ENCODE results near the gene C6orf118.

The C6orf118 gene

DNA sequence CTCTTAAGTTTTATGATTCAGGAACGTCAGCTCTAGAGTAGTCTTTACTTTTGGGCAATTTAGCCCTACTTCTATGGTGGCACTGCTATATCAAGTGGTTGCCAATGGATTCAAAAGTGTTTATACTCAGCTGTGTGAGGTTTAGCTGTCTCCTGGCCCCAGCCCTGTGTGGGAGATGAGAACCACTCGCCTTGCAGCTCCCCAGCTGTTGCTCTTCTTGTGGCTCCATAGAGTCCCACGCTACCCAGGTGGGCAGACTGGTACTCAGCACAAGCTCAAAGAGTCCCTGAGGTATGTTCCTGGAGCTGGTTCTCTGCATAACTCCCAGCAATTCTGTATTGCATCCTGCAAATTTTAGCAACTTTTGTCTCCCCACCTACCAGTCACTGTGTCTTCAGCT is 59.6 kb downstream of the C6orf118 start:
- TF ChIP-seq, protein P1, sequence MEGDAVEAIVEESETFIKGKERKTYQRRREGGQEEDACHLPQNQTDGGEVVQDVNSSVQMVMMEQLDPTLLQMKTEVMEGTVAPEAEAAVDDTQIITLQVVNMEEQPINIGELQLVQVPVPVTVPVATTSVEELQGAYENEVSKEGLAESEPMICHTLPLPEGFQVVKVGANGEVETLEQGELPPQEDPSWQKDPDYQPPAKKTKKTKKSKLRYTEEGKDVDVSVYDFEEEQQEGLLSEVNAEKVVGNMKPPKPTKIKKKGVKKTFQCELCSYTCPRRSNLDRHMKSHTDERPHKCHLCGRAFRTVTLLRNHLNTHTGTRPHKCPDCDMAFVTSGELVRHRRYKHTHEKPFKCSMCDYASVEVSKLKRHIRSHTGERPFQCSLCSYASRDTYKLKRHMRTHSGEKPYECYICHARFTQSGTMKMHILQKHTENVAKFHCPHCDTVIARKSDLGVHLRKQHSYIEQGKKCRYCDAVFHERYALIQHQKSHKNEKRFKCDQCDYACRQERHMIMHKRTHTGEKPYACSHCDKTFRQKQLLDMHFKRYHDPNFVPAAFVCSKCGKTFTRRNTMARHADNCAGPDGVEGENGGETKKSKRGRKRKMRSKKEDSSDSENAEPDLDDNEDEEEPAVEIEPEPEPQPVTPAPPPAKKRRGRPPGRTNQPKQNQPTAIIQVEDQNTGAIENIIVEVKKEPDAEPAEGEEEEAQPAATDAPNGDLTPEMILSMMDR (IDR thresholded peaks at IDR 0.05; ENCODE audit: borderline replicate concordance, control extremely low read depth, extremely low read depth, insufficient read depth, missing control alignments): no peak
- in situ Hi-C loops (cut with MboI; ENCODE audit: low sequenced_read_pairs, unreplicated experiment): no loop called here
- no peak for DNase-seq (ENCODE audit: low spot score)

DNA sequence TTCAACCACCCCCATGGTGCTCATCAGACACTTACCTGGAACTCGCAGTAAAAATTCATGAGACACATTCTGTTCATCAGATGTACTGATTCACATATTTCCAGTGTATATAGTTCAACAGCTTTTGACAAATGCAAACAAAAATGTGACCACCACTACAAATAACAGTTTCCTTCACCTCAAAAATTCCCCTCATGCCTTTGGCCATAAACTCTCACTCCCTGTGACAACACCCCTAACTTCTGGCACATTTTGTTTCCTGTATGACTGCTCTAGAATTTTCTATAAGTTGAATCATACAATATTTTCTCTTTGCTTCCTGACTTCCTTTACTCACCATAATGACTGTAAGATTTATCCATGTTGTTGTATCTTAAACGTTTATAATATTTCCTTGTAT is 63.7 kb downstream of the C6orf118 start:
- in situ Hi-C loops (cut with MboI; ENCODE audit: low sequenced_read_pairs, unreplicated experiment): no loop called here
- TF ChIP-seq, protein P1 (IDR thresholded peaks at IDR 0.05; ENCODE audit: borderline replicate concordance, control extremely low read depth, extremely low read depth, insufficient read depth, missing control alignments): no peak
- no peak for DNase-seq (ENCODE audit: low spot score)

- TF ChIP-seq, protein P1 (IDR thresholded peaks at IDR 0.05; ENCODE audit: borderline replicate concordance, control extremely low read depth, extremely low read depth, insufficient read depth, missing control alignments): no peak
- in situ Hi-C loops (cut with MboI; ENCODE audit: low sequenced_read_pairs, unreplicated experiment): no loop called here
- no peak for DNase-seq (ENCODE audit: low spot score)
Measured at GRCh38 chr6:165245287-165245686, 64.1 kb downstream of the C6orf118 start.

DNA sequence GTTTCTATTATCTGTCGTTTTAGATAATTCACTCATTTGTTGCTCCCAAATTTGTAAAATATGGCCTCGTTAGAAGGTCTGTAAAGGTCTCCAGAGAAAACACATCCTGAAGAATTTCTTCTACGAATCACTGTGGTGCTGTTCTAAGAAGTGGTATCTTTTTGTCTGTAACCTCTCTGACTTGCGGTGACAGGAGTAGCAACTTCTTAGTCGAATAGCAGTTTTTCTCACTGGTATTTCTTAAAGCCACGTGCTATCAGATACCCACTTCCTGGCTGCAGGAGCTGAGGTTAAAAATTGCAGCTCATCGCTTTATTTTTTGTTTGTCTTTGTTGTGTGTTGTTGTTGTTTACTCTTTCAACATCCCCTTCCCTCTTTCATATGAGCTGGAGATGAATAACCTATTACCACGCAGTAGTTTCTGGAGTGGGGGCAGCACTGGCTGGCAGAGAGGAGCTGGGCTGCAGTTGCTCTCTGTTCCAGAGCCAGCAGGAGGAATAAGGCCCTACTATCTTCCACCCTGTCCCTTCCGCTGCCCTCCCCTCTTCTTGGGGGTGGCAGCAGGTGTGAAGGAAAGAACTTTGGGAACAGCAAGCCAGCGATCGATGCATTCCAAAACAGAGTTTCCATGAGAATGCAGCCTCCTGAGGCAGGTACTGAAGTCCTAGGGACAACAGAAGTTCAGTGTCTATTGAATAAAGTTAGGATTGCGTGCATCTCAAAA is 64.7 kb downstream of the C6orf118 start:
- in situ Hi-C loops (cut with MboI; ENCODE audit: low sequenced_read_pairs, unreplicated experiment): no loop called here

DNA sequence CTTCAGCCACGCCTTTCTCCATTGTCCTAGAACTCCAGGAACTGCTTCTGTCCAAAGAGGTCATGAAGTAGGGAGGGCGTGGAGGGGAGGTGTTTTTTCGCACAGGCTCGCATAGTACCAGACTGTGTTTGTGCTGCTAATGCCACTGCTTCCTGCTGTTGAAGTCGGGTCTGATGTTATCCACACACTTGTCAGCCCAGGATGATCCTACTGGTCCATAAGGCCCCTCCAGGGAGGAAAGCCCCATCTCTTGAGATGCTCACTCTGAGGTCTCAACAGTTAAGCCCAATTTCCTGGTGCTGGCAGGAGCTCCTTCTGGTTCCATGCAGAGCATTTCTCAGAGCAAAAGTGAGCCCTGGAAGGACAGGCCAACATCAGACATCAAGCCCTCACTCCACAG is 65.6 kb downstream of the C6orf118 start:
- TF ChIP-seq, protein P1 (IDR thresholded peaks at IDR 0.05; ENCODE audit: borderline replicate concordance, control extremely low read depth, extremely low read depth, insufficient read depth, missing control alignments): no peak
- DNase-seq (ENCODE audit: low spot score): no peak
- in situ Hi-C loops (cut with MboI; ENCODE audit: low sequenced_read_pairs, unreplicated experiment): no loop called here

More for the DNA sequence above, 64.7 kb downstream of the C6orf118 start:
- TF ChIP-seq, protein P1 (IDR thresholded peaks at IDR 0.05; ENCODE audit: borderline replicate concordance, control extremely low read depth, extremely low read depth, insufficient read depth, missing control alignments): no peak
- DNase-seq (ENCODE audit: low spot score): no peak

- TF ChIP-seq, protein P1 (IDR thresholded peaks at IDR 0.05; ENCODE audit: borderline replicate concordance, control extremely low read depth, extremely low read depth, insufficient read depth, missing control alignments): no peak
- in situ Hi-C loops (cut with MboI; ENCODE audit: low sequenced_read_pairs, unreplicated experiment): no loop called here
- DNase-seq (ENCODE audit: low spot score): no peak
Measured at GRCh38 chr6:165236326-165236725, 73.1 kb downstream of the C6orf118 start.
